Stimulated activated CD8-positive, alpha-beta memory T cell treated with anti-CD3 and anti-CD28 coated beads, Interleukin-4, amount 100 ng/mL, for 48 hours (primary cell): ENCODE results near the gene GPX4.
"Not testable (repeated sequence)": the region's sequence is repeated elsewhere in the genome, so short reads cannot be mapped to it uniquely, and the experiment has no call there.

Experiments used
- DNase-seq: peaks from one replicate; pipeline ENCODE4 v3.0.0-alpha.2; 2020

Gene GPX4

GRCh38 chr19:1115646-1116420 is 12.0 kb downstream of the GPX4 start:
- DNase-seq: no peak

GRCh38 chr19:1116726-1117581 is 13.2 kb downstream of the GPX4 start:
- DNase-seq: no peak

- DNase-seq: no peak
These were observed 13.9 kb downstream of the GPX4 start for GRCh38 chr19:1117654-1118053.

- DNase-seq: no peak
These were observed 15.2 kb downstream of the GPX4 start for GRCh38 chr19:1118999-1119398.

GRCh38 chr19:1119475-1120217 is 15.9 kb downstream of the GPX4 start:
- DNase-seq: no peak

GRCh38 chr19:1121395-1121794 is 17.6 kb downstream of the GPX4 start:
- no peak for DNase-seq

GRCh38 chr19:1122021-1122971 is 18.5 kb downstream of the GPX4 start:
- no peak for DNase-seq

GRCh38 chr19:1122972-1123363 is 19.2 kb downstream of the GPX4 start:
- DNase-seq: peak; percentile 92

GRCh38 chr19:1123381-1123780 is 19.6 kb downstream of the GPX4 start:
- no peak for DNase-seq

- DNase-seq: no peak
These were observed 20.3 kb downstream of the GPX4 start for GRCh38 chr19:1123885-1124677.

GRCh38 chr19:1125601-1126467 is 22.0 kb downstream of the GPX4 start:
- no peak for DNase-seq

- DNase-seq: no peak
These were observed 23.4 kb downstream of the GPX4 start for GRCh38 chr19:1126984-1127760.

GRCh38 chr19:1128106-1128505 is 24.3 kb downstream of the GPX4 start:
- no peak for DNase-seq

- not testable (repeated sequence) for DNase-seq
These were observed 25.3 kb downstream of the GPX4 start for GRCh38 chr19:1129084-1129483.

- DNase-seq: no peak
These were observed 25.7 kb downstream of the GPX4 start for GRCh38 chr19:1129535-1129934.

- DNase-seq: peak; percentile 53
These were observed 27.2 kb downstream of the GPX4 start for GRCh38 chr19:1130771-1131717.

GRCh38 chr19:1131718-1132551 is 28.1 kb downstream of the GPX4 start:
- peak; percentile 92 for DNase-seq
